Esophagus muscularis mucosa (tissue), 3 donors: ENCODE results near the gene USP2.

Source experiments
- POLR2AphosphoS5 ChIP-seq, 2 donors: sonication (generic); formaldehyde crosslinking; IDR thresholded peaks; one replicate each; pipeline ENCODE4 v1.6.1; 2017; ENCODE audit warnings: antibody characterized with exemption in 2 of 2
- TF ChIP-seq, protein P1 (sequence below), 3 experiments: fragments of 200-600 bp in 2 of 3; fragments of 450-650 bp in 1 of 3; sonication (generic) in 2 of 3; IDR thresholded peaks; one replicate each; pipeline ENCODE4 v1.5.1; 2017 to 2019; ENCODE audit warnings: antibody characterized with exemption in 3 of 3, mild to moderate bottlenecking in 2 of 3, moderate library complexity in 1 of 3

DNA sequence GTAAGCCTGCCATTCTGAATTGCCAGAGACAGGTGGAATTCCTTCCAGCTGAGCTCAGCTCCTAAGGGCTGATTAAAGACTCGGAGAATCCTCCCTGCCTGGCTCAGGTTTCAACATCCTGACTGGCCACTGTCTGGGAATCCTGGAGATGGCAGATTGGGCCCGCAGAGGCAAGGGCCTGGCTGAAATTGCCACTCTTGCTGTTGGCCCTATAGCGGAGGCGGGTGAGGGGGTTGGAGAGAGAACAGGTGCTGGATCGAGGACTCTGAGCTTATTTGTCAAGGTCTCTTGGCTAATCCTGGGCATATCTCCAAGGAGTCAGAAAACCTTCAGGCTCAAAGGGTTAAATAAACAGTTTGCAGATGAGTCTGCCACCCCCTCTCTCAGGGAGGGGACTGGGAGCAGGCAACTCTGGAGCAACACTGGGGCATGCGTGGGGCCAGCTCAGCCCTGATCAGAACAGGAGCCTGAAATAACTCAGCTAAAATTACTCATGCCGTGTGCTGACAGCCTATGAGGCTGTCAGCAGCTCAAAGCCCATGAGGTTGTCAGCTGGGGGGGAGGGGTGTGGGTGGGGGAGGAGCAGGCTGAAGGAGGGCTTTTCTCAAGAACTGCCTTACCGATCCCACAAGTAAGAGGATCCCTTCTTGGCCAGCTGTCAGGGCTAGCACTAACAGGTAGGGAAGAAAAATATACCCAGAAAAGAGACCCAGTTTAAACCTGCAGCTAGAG lies 20.3 kb downstream of the USP2 start:
- TF ChIP-seq, protein P1, sequence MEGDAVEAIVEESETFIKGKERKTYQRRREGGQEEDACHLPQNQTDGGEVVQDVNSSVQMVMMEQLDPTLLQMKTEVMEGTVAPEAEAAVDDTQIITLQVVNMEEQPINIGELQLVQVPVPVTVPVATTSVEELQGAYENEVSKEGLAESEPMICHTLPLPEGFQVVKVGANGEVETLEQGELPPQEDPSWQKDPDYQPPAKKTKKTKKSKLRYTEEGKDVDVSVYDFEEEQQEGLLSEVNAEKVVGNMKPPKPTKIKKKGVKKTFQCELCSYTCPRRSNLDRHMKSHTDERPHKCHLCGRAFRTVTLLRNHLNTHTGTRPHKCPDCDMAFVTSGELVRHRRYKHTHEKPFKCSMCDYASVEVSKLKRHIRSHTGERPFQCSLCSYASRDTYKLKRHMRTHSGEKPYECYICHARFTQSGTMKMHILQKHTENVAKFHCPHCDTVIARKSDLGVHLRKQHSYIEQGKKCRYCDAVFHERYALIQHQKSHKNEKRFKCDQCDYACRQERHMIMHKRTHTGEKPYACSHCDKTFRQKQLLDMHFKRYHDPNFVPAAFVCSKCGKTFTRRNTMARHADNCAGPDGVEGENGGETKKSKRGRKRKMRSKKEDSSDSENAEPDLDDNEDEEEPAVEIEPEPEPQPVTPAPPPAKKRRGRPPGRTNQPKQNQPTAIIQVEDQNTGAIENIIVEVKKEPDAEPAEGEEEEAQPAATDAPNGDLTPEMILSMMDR (IDR thresholded peaks at IDR 0.05) = peak in 1 of 3 experiments; percentile 7
- peak; percentile 65 for TF ChIP-seq POLR2AphosphoS5 (IDR thresholded peaks at IDR 0.05)
